ENCODE measurements around the gene THRB. TPM values are rescaled to one million over a fixed set of nuclear protein-coding genes. Genes with fewer than 3 reads are reported as not detected.
A peak's percentile ranks its signal among the peaks of the same experiment; 100 is the strongest.

THRB gene
- polyA plus RNA-seq, 2 of the 4 experiments (the other 2 are of a cell fraction), result 2.0 to 2.3 TPM

DNA sequence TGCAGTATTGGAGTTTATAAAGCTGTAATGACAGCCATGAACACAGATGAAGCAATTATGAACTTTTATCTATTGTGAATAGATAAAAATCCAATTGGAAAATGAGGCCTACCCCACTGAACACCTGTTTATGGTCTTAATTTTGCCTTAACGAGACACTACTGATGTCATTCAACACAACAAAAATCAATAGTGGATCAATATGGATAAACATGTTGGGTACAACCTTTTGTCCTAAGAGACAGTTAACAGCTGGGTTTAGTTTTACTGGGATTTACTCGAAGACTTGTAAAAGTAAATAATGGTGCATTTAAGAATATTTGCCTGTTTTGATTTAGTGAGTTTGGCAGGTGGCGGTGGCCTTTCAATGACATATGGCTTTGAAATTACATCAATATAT is 331.7 kb downstream of the THRB start (continued):
- TF ChIP-seq, protein P1, sequence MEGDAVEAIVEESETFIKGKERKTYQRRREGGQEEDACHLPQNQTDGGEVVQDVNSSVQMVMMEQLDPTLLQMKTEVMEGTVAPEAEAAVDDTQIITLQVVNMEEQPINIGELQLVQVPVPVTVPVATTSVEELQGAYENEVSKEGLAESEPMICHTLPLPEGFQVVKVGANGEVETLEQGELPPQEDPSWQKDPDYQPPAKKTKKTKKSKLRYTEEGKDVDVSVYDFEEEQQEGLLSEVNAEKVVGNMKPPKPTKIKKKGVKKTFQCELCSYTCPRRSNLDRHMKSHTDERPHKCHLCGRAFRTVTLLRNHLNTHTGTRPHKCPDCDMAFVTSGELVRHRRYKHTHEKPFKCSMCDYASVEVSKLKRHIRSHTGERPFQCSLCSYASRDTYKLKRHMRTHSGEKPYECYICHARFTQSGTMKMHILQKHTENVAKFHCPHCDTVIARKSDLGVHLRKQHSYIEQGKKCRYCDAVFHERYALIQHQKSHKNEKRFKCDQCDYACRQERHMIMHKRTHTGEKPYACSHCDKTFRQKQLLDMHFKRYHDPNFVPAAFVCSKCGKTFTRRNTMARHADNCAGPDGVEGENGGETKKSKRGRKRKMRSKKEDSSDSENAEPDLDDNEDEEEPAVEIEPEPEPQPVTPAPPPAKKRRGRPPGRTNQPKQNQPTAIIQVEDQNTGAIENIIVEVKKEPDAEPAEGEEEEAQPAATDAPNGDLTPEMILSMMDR (IDR thresholded peaks at IDR 0.05), result no peak

DNA sequence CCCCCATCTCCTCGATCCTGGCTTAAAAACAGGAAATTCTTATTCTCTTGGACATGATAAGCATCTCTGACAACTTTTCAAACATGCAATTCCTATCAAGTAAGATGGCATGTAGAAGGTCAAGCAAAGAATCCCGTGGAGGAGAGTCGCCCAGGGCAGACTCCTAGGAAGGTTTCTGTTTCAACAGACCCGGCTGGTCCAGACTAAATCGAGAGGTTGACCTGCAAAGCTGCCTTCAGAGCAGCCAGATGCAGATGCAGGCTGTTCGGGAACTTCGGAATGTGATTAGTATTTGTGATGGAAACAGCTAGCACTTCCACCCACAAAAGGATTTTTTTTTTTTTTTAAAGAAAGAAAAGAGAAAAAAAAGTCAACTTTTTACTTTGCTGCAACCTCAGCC is 332.8 kb downstream of the THRB start:
- ChIA-PET POLR2A (no interaction called here), CTCF (interaction anchor here (0.7 to 2.1 kb wide), 3 partner anchors 8 to 147 kb away, joined by 3 to 5 read pairs (median 3); no protein-coding TSS in a partner anchor)
- H3K27ac ChIP-seq, result no peak overlapping the region

DNA sequence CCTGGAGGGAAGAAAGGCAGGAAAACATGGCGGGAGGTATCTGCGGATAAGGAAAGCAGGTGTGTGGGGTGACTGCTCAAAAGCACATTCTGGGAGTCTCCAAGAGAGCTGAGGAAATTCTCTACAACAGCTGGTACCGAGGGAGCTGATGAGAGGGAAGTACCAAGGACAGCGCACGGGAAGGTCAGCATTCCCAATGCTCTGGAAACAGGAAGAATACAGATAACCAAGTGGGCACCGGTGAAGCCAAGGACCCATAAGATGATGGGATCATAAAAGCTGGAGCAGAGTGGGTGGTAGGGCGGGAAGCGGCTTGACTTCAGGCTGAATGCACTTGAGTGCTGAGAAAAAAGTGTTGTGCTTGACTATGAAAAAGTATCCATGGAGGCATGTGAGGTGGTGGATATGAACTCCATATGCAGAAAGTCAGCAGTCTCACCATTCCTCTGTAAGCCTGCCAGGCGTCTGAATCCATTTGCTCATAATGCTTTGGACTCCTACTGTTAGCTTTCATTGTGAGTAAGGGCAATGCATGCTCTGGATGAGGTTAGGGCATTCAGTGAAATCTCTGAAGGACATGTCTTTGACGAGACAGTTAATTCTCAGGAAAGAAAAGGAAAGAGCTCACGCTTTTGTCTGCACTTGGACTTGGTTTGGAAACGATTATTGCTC is 334.1 kb downstream of the THRB start:
- TF ChIP-seq, protein P2, sequence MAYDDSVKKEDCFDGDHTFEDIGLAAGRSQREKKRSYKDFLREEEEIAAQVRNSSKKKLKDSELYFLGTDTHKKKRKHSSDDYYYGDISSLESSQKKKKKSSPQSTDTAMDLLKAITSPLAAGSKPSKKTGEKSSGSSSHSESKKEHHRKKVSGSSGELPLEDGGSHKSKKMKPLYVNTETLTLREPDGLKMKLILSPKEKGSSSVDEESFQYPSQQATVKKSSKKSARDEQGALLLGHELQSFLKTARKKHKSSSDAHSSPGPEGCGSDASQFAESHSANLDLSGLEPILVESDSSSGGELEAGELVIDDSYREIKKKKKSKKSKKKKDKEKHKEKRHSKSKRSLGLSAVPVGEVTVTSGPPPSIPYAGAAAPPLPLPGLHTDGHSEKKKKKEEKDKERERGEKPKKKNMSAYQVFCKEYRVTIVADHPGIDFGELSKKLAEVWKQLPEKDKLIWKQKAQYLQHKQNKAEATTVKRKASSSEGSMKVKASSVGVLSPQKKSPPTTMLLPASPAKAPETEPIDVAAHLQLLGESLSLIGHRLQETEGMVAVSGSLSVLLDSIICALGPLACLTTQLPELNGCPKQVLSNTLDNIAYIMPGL (CRISPR knock-in tag; IDR thresholded peaks at IDR 0.05; ENCODE audit: borderline replicate concordance), result no peak
- TF ChIP-seq, protein P3, sequence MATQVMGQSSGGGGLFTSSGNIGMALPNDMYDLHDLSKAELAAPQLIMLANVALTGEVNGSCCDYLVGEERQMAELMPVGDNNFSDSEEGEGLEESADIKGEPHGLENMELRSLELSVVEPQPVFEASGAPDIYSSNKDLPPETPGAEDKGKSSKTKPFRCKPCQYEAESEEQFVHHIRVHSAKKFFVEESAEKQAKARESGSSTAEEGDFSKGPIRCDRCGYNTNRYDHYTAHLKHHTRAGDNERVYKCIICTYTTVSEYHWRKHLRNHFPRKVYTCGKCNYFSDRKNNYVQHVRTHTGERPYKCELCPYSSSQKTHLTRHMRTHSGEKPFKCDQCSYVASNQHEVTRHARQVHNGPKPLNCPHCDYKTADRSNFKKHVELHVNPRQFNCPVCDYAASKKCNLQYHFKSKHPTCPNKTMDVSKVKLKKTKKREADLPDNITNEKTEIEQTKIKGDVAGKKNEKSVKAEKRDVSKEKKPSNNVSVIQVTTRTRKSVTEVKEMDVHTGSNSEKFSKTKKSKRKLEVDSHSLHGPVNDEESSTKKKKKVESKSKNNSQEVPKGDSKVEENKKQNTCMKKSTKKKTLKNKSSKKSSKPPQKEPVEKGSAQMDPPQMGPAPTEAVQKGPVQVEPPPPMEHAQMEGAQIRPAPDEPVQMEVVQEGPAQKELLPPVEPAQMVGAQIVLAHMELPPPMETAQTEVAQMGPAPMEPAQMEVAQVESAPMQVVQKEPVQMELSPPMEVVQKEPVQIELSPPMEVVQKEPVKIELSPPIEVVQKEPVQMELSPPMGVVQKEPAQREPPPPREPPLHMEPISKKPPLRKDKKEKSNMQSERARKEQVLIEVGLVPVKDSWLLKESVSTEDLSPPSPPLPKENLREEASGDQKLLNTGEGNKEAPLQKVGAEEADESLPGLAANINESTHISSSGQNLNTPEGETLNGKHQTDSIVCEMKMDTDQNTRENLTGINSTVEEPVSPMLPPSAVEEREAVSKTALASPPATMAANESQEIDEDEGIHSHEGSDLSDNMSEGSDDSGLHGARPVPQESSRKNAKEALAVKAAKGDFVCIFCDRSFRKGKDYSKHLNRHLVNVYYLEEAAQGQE (IDR thresholded peaks at IDR 0.05), result peak; percentile 84
- DNase-seq (ENCODE audit: low read depth in 1 of 2, low spot score in 1 of 2), result no peak
- Histone ChIP-seq H3K9me3 (no peaks in the 10 kb centered on the region), H3K4me1 (peaks cover 23% of the 10 kb centered on the region), H3K4me2 (no peak overlapping the region), H3K4me3 (no peak overlapping the region), H3K27ac (no peak overlapping the region)
- 0 out of 6 replicates have a peak, but pooled peaks of 1 of the 2 experiments have one; percentile 32 for ATAC-seq
- no peak for FAIRE-seq
- WGBS (ENCODE audit: missing lambda C conversion rate), result 88% methylated on average over 12 of the region's 12 CpGs
- ChIA-PET POLR2A (no interaction called here), CTCF (interaction anchor here (0.6 to 2.1 kb wide), 5 partner anchors 12 to 1510 kb away, joined by 3 to 5 read pairs (median 4); no protein-coding TSS in a partner anchor)

More for the DNA sequence above, 332.8 kb downstream of the THRB start:
- no peak for FAIRE-seq
- no peak overlapping the region for H3K4me3 ChIP-seq
- peak overlapping the region; percentile 29 for H3K4me2 ChIP-seq
- H3K9me3 ChIP-seq, result no peaks in the 10 kb centered on the region
- H3K4me1 ChIP-seq, result peaks cover 10% of the 10 kb centered on the region
- WGBS (ENCODE audit: missing lambda C conversion rate), result 55% methylated on average over 7 of the region's 7 CpGs
- no peak for TF ChIP-seq ZSCAN20 (CRISPR knock-in tag; IDR thresholded peaks at IDR 0.05)
- no peak for TF ChIP-seq ZFP36 (IDR thresholded peaks at IDR 0.05; ENCODE audit: borderline replicate concordance, partially characterized antibody)
- TF ChIP-seq, protein P2 (CRISPR knock-in tag; IDR thresholded peaks at IDR 0.05; ENCODE audit: borderline replicate concordance), result no peak
- no peak for TF ChIP-seq MAZ (IDR thresholded peaks at IDR 0.05; ENCODE audit: borderline replicate concordance, low read depth, low read length)
- no peak for TF ChIP-seq ZC3H11A (IDR thresholded peaks at IDR 0.05)
- TF ChIP-seq CEBPB (IDR thresholded peaks at IDR 0.05), result no peak
- no peak for TF ChIP-seq FOSL2 (IDR thresholded peaks at IDR 0.05)
- TF ChIP-seq FOSL2 (CRISPR knock-in tag; IDR thresholded peaks at IDR 0.05), result no peak
- no peak for TF ChIP-seq EP300 (IDR thresholded peaks at IDR 0.05)
- ATAC-seq, result no peak
- no peak for DNase-seq (ENCODE audit: low read depth in 1 of 2, low spot score in 1 of 2)
